LNCaP clone FGC (cell line): ENCODE data around the gene DVL3.
"Not testable (repeated sequence)": the region's sequence is repeated elsewhere in the genome, so short reads cannot be mapped to it uniquely, and the experiment has no call there.

Source experiments
- DNase-seq: peaks from one replicate; pipeline ENCODE4 v3.0.0-alpha.2; 2011; ENCODE audit warnings: low read depth
- H3K4me3 ChIP-seq: 2 replicates; pipeline ENCODE4 v1.5.1; 2011; ENCODE audit warnings: mild to moderate bottlenecking, low read depth, low read length, control low read depth
- TF ChIP-seq, protein P1 (sequence below): IDR thresholded peaks from 2 replicates; pipeline ENCODE4 v1.5.1; 2012; ENCODE audit warnings: mild to moderate bottlenecking; ENCODE audit not compliant: control insufficient read depth, insufficient read depth; ENCODE audit errors: extremely low read depth

DVL3 gene

DNA sequence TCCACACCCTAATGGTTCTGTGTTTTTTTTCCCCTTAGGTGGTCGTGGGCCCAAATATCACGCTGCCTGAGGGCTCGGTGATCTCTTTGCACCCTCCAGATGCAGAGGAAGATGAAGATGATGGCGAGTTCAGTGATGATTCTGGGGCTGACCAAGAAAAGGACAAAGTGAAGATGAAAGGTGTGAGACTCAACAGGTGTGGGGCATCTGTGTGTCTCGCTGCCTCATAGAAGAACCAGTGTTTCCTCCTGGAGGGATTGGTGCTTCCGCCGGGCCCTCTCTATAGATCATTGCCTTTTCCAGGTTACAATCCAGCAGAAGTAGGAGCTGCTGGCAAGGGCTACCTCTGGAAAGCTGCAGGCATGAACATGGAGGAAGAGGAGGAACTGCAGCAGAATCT is 13.0 kb upstream of the DVL3 start:
- DNase-seq, result no peak
- TF ChIP-seq, protein P1, sequence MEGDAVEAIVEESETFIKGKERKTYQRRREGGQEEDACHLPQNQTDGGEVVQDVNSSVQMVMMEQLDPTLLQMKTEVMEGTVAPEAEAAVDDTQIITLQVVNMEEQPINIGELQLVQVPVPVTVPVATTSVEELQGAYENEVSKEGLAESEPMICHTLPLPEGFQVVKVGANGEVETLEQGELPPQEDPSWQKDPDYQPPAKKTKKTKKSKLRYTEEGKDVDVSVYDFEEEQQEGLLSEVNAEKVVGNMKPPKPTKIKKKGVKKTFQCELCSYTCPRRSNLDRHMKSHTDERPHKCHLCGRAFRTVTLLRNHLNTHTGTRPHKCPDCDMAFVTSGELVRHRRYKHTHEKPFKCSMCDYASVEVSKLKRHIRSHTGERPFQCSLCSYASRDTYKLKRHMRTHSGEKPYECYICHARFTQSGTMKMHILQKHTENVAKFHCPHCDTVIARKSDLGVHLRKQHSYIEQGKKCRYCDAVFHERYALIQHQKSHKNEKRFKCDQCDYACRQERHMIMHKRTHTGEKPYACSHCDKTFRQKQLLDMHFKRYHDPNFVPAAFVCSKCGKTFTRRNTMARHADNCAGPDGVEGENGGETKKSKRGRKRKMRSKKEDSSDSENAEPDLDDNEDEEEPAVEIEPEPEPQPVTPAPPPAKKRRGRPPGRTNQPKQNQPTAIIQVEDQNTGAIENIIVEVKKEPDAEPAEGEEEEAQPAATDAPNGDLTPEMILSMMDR, result no peak
- H3K4me3 ChIP-seq, result no peak overlapping the region

DNA sequence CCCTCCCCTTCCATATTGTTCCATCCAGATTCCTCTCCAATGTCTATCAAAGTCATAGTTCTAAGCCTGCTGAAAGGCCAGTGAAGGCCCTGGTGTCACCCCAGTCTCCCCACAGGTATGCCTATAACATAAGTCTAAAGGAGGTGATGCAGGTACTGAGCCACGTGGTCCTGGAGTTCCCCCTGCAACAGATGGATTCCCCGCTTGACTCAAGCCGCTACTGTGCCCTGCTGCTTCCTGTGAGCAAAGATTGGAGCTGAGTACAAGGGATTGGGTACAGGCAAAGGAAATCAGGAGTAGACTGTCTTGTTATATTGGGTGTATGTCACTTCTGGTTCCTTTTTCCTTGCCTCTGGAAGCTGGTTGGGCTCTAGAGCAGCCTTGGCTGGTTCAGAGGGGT is 11.8 kb upstream of the DVL3 start:
- H3K4me3 ChIP-seq, result no peak overlapping the region
- no peak for DNase-seq
- TF ChIP-seq, protein P1, result no peak

DNA sequence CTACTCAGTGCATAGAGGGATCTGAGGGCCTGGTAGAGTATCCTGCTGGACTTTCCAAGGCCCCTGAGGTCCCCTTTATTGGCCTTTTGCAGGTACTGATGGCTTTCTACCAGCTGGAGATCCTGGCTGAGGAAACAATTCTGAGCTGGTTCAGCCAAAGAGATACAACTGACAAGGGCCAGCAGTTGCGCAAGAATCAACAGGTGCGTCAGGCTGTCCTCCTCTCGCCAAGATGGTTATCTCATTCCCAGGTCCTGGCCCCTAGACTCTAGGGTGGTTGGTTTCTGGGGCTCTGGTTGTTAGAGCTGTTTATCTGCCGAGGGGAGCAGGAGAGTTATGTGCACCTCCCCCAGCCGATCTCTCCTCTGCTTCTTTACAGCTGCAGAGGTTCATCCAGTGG is 10.7 kb upstream of the DVL3 start:
- peak; percentile 83 for DNase-seq
- TF ChIP-seq, protein P1, result no peak
- peak overlapping the region; percentile 16; the same call in 1 of the 2 replicates for H3K4me3 ChIP-seq

DNA sequence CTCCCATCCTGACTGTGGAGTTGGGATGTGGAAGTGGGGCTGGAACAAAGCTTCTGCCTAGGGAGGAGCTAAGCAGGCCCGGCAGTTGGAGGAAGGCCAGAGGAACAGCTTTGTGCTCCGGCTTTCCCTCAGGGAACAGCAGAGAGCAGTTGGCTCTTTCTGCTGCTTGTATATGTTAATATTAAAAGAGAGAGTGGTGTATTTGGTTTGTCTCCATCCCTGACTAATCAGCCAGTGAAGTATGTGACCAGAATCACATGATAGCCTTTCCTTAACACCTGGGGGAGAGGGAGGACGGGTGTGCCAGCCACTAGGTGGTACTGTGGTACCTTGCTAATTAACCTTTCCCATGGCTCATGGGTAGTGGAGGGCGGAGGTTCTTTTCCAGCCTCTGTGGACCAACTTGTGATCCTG is 10.1 kb upstream of the DVL3 start:
- no peak overlapping the region for H3K4me3 ChIP-seq
- DNase-seq, result peak; percentile 86
- TF ChIP-seq, protein P1, result peak; percentile 85

DNA sequence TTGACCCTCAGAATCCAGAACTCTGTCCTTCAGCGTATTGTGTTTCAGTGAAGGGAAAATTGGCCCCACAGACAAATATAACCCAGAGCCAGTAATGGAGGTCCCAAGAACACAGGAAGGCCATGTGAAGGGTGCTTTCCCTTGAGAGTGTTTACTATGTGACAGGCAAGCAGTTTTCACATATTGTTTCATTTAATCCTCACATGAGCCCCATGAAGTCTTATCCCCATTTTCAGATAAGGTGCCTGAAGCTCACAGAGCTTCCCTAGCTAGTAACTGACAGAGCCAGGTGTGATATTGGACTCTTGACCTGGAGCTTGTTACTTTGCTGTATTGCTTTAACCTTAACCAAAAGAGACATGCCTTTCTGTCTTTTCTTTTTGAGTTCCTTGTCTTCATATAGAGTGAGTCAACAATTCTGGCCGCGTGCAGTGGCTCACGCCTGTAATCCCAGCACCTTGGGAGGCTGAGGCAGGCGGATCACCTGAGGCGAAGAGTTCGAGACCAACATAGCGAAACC is 9.4 kb upstream of the DVL3 start:
- DNase-seq, result no peak
- TF ChIP-seq, protein P1, result no peak
- H3K4me3 ChIP-seq, result no peak overlapping the region

DNA sequence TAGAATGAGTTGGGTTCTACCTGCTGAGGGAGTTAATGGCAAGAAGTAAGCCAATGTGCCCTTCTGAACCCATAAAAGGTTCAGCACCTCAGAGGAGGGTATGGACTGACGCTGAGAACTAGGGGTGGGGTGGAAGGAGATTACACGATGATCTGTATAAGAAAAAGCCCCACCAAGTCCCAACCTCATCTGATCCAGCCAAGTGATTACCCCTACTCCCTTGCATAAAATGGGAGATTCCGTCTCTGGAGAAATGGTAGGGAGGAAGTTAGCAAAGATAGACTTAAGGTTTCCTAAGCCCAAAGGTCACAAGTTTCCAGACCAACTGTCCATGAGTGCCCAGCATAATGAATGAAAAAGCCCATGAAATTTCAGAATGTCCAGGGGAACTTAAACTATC is 7.1 kb upstream of the DVL3 start:
- TF ChIP-seq, protein P1, result no peak
- DNase-seq, result no peak
- no peak overlapping the region for H3K4me3 ChIP-seq

DNA sequence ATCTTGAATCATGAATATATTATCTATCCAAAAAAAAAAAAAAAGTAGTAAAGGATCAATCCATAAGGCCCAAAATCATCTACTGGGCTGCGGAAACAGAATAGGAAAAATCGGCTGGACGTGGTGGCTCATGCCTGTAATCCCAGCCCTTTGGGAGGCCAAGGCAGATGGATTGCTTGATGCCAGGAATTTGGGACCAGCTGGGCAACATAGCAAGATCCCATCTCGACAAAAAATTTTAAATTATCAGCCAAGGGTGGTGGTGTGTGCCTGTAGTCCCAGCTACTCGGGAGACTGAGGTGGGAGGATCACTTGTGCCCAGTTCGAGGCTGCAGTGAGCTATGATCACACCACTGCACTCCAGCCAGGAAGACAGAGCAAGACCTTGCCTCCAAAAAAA is 6.1 kb upstream of the DVL3 start:
- no peak overlapping the region for H3K4me3 ChIP-seq
- DNase-seq, result no peak
- TF ChIP-seq, protein P1, result no peak

DNA sequence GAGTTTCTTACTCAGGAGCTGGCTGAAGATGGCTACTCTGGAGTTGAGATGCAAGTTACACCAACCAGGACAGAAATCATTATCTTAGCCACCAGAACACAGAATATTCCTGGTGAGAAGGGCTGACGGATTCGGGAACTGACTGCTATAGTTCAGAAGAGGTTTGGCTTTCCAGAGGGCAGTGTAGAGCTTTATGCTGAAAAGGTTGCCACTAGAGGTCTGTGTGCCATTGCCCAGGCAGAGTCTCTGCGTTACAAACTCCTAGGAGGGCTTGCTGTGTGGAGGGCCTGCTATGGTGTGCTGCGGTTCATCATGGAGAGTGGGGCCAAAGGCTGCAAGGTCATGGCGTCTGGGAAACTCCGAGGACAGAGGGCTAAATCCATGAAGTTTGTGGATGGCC is 5.4 kb upstream of the DVL3 start:
- not testable (repeated sequence) for H3K4me3 ChIP-seq, DNase-seq
